Myocyte (in vitro differentiated cells): ENCODE data around the gene HOXB3. TPM values are rescaled to one million over a fixed set of nuclear protein-coding genes. Genes with fewer than 3 reads are reported as not detected.

Experiments used
- DNase-seq: peaks from one replicate; pipeline ENCODE4 v3.0.0-alpha.2; 2012; ENCODE audit warnings: low read depth
- total RNA-seq: library from RNA; depleted of rRNA; stranded (reverse); fragments of >200 nt; gene quantifications from 2 replicates; pipeline ENCODE4 v1.2.3, GENCODE V29; 2014

The HOXB3 gene
- total RNA-seq, 1 donor from 2014 or later, result 8.3 TPM

- DNase-seq, result no peak
These were observed 18.8 kb downstream of the HOXB3 start for GRCh38 chr17:48571024-48571818.

- DNase-seq, result no peak
These were observed 19.6 kb downstream of the HOXB3 start for GRCh38 chr17:48570325-48571023.

- DNase-seq, result no peak
These were observed 20.2 kb downstream of the HOXB3 start for GRCh38 chr17:48569674-48570324.

- DNase-seq, result no peak
These were observed 20.8 kb downstream of the HOXB3 start for GRCh38 chr17:48569240-48569582.

- DNase-seq, result no peak
These were observed 21.4 kb downstream of the HOXB3 start for GRCh38 chr17:48568499-48569239.

- DNase-seq, result no peak
These were observed 22.2 kb downstream of the HOXB3 start for GRCh38 chr17:48567646-48568354.

GRCh38 chr17:48567209-48567608 lies 22.8 kb downstream of the HOXB3 start:
- DNase-seq, result no peak

- no peak for DNase-seq
These were observed 23.3 kb downstream of the HOXB3 start for GRCh38 chr17:48566717-48567116.

- no peak for DNase-seq
These were observed 23.9 kb downstream of the HOXB3 start for GRCh38 chr17:48565925-48566710.

GRCh38 chr17:48565022-48565554 lies 25.0 kb downstream of the HOXB3 start:
- DNase-seq, result no peak

- DNase-seq, result no peak
These were observed 25.6 kb downstream of the HOXB3 start for GRCh38 chr17:48564188-48565021.

- no peak for DNase-seq
These were observed 26.2 kb downstream of the HOXB3 start for GRCh38 chr17:48563867-48564187.

- DNase-seq, result no peak
These were observed 26.6 kb downstream of the HOXB3 start for GRCh38 chr17:48563385-48563838.

- no peak for DNase-seq
These were observed 27.1 kb downstream of the HOXB3 start for GRCh38 chr17:48562934-48563333.

- no peak for DNase-seq
These were observed 27.9 kb downstream of the HOXB3 start for GRCh38 chr17:48561884-48562810.

- no peak for DNase-seq
These were observed 29.9 kb downstream of the HOXB3 start for GRCh38 chr17:48559840-48560817.
